ENCODE measurements around the gene LKAAEAR1.

The LKAAEAR1 gene

GRCh38 chr20:64040231-64041039 lies 43.8 kb downstream of the LKAAEAR1 start:
- no peak for TF ChIP-seq GATA2 (IDR thresholded peaks at IDR 0.05; ENCODE audit: low read depth, low read length)
- TF ChIP-seq GATA3 (IDR thresholded peaks at IDR 0.05; ENCODE audit: low read depth, low read length) = no peak

DNA sequence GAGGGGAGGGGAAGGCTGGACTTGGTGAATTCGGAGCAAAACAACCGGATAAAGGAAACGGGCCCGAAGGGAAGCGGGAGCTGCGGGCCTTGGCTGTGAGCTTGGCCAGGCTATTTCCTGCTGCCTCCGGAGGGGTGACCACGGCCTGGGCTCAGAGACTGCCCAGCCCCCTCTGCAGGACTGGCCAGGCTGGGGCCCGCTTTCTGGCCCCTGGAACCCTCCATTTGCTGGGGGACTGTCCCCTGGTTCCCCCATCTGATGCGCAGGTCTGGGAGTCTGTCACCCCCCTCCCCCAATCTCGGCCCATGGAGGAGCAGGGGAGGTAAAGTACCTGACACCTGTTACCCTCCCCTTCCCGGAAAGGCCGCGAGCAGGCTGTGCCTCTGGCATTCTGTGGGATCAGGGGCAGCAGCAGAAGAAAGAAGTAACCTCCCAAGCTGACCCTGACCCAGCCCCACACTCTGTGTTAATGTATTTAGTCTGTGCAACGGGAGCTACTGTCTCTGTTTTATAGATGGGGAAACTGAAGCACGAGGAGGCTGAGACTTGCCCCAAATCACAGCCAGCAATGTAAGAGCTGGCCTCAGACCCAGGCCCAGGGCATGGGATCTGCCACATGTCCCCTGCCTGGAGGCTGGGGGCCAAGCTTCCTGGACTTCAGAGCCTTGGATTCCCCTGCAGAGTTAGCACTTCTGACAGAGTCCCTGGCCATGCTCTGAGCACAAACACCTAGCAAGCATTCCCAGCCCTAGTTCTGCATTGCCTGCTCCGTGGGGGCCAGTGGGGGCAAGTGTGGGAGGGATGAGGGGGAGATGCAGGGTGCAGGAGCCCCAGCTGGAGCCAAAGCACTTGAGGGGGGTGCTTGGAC lies 44.7 kb downstream of the LKAAEAR1 start:
- TF ChIP-seq GATA2 (IDR thresholded peaks at IDR 0.05; ENCODE audit: low read depth, low read length) (no peak), GATA3 (IDR thresholded peaks at IDR 0.05; ENCODE audit: low read depth, low read length) (no peak)

DNA sequence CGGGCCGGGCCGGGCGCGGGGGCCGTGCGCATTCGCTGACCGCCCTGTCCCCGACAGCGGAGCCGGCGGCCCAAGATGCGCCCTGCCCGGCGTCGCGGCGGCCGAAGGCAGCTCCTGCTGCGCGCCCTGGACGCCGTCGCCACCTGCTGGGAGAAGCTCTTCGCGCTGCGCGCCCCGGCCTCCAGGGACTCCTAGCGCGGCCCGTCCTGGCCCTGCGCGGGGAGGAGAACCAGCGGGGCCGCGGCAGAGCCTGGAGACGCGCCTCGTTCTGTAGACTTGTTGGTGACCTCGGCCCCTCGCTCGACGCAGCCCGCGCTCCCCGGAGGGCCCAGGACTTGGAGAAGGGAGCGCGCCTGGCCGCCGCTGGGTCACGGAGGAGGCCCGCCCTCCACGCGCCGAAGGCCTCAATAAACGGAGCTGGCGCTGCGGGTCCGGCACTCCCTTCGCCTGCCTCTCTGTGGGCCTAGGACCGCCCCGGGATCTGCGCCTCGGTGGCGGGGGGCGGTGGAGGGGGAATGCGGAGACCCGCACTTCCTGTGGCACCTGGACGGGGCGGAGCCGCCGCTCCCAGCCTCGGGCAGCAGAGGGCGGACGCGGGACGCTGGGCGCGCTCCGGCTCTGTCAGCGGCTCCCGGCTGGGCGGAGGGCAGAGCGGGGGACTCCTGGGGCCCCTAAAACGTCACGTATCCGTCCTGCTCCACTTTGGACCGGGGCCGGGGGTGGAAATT lies 45.5 kb downstream of the LKAAEAR1 start:
- no peak for TF ChIP-seq GATA3 (IDR thresholded peaks at IDR 0.05; ENCODE audit: low read depth, low read length)
- TF ChIP-seq GATA2 (IDR thresholded peaks at IDR 0.05; ENCODE audit: low read depth, low read length) = no peak

GRCh38 chr20:64038224-64038564 lies 46.0 kb downstream of the LKAAEAR1 start:
- no peak for TF ChIP-seq GATA3 (IDR thresholded peaks at IDR 0.05; ENCODE audit: low read depth, low read length)
- TF ChIP-seq GATA2 (IDR thresholded peaks at IDR 0.05; ENCODE audit: low read depth, low read length) = no peak

DNA sequence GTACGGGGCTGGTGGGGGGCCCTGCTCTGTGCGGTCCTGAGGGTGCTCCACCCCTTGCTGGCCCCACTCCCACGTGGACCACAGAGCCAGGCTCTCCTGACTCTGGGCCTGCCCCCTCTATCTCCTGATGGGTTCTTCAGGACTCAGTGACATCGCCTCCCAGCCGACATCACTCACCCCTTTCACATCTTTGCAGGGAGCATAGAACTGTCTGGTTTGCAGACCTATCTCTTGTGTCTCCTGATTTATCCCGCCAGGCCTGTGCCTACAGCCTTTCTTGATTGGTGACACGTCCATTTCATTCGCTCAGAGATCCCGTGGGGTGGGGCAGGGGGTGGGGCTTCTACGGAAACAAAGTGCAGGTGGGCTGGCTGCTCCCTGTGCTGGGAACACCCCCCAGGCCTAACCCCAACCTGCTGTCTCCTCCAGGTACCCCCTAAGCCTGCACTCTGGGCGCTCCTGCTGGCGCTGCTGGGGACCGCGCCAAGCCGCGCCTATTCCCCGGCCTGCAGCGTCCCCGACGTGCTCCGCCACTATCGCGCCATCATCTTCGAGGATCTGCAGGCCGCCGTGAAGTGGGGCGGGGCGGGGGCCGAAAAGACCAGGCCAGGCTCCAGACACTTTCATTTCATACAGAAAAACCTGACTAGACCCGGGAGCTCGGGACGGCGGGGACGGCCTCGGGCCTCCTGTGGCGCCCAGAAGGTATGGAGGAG lies 46.5 kb downstream of the LKAAEAR1 start:
- TF ChIP-seq GATA2 (IDR thresholded peaks at IDR 0.05; ENCODE audit: low read depth, low read length) (0 out of 2 replicates have a peak, but pooled peaks have one; percentile 16), GATA3 (IDR thresholded peaks at IDR 0.05; ENCODE audit: low read depth, low read length) (no peak)

DNA sequence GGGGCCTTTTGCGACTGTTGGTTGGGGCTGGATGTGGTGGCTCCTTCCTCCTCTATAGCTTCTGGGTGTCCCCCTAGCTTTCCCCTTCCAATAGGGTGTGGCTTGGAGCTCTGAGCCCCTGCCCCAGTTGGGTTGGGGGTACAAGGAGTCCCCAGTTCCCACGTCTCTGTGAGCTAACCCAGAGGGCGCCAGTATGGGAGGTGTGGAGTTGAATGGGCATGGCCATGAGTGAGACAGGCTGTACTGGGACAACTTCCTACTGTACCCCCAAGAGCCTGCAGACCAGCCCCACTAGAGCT lies 47.0 kb downstream of the LKAAEAR1 start:
- no peak for TF ChIP-seq GATA2 (IDR thresholded peaks at IDR 0.05; ENCODE audit: low read depth, low read length)
- TF ChIP-seq GATA3 (IDR thresholded peaks at IDR 0.05; ENCODE audit: low read depth, low read length) = no peak

DNA sequence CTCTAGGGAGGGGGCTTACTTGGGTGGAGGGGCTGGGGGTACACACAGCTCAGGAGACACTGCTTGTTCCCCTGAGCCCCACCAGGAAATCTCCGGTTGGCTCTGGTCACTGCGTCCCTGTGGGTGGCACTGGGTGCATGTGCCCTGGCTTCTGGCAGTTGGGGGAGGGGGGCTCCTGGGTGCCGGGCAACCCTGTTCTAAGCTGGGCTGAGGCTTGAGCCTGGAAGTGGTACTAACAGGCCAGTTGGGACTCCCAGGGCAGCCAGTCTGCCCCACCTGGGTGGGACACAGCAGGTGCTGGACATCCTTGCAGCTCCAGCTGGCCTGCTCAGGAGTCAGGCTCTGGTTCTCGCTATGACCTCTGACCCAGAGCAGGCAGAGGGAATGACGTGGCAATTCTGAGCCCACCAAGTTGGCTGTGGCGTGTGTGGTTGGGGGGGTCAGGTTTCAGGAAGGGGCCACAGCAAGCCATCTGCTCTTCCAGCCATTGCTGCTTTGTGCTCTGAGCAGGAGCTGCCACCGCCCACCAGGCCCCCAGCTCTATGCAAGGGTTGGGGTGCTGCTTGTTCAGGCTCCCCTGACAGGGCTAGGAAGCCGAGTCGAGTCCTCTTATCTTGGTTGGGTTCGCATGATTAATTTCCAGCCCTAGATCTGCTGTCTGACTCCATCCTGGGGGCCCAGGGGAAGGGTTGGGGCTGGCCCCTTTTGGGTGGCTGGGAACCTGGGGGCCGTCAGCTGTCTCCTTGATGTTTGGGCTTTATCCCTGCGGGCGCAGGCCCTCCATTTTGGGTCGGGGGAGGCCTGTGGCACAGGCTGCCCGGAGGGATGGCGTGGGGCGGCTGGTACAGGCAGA lies 47.6 kb downstream of the LKAAEAR1 start:
- no peak for TF ChIP-seq GATA2 (IDR thresholded peaks at IDR 0.05; ENCODE audit: low read depth, low read length)
- TF ChIP-seq GATA3 (IDR thresholded peaks at IDR 0.05; ENCODE audit: low read depth, low read length) = no peak

- TF ChIP-seq GATA2 (IDR thresholded peaks at IDR 0.05; ENCODE audit: low read depth, low read length) (no peak), GATA3 (IDR thresholded peaks at IDR 0.05; ENCODE audit: low read depth, low read length) (no peak)
Observed at GRCh38 chr20:64035933-64036345, 48.3 kb downstream of the LKAAEAR1 start, which contains the start of gene C20orf204. C20orf204 (plus strand) TSS chr20:64036182; CDS start chr20:64036324, 142 bp downstream.

- TF ChIP-seq GATA2 (IDR thresholded peaks at IDR 0.05; ENCODE audit: low read depth, low read length) = no peak
- TF ChIP-seq GATA3 (IDR thresholded peaks at IDR 0.05; ENCODE audit: low read depth, low read length) = no peak
Observed at GRCh38 chr20:64035066-64035932, 48.9 kb downstream of the LKAAEAR1 start.

DNA sequence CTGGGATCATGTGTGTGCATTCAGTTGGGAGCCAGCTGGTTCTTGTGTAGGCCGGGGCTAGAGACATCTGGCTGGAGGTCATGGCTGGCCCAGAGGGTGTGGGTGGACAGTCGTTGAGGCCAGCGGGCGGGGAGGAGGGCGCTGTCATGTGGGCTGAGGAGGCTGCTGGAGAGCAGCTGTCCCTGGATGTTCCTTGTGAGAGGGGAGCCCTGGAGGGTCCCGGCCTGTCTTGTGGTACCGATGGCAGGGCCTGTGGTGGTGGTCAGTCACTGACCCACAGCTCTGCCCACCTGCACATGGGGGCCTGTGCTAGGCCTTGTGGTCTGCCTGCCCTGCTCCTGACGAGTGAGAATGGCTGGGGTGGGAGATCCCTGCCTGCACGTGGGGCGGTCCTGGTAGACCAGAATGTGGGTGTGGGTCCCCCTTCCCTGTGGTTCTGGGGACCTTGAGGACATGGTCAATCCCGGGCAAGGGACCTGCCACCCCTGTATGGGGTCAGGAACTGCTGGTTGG lies 50.2 kb downstream of the LKAAEAR1 start:
- TF ChIP-seq GATA3 (IDR thresholded peaks at IDR 0.05; ENCODE audit: low read depth, low read length) (no peak), GATA2 (IDR thresholded peaks at IDR 0.05; ENCODE audit: low read depth, low read length) (no peak)
